Vagina (tissue), 2 donors: Measurements from ENCODE around the gene DDR1.
A peak's percentile ranks its signal among the peaks of the same experiment; 100 is the strongest.

ENCODE experiments used
- CTCF ChIP-seq, 3 experiments: fragments of 450-650 bp in 2 of 3; fragments of 200-600 bp in 1 of 3; sonication (generic) in 1 of 3; IDR thresholded peaks; one replicate each; pipeline ENCODE4 v1.5.1; 2017 to 2019; ENCODE audit warnings: antibody characterized with exemption in 3 of 3, mild to moderate bottlenecking in 2 of 3, moderate library complexity in 2 of 3
- POLR2AphosphoS5 ChIP-seq, 2 donors: sonication (generic); formaldehyde crosslinking; IDR thresholded peaks; one replicate each; pipeline ENCODE4 v1.9.0; 2017; ENCODE audit warnings: antibody characterized with exemption in 2 of 2, mild to moderate bottlenecking in 2 of 2, low read depth in 1 of 2; ENCODE audit not compliant: insufficient read depth in 1 of 2

GRCh38 chr6:30907758-30908591, 23.7 kb downstream of the DDR1 start, which contains the start of gene GTF2H4:
- TF ChIP-seq CTCF (IDR thresholded peaks at IDR 0.05) (peak in 1 of 3 experiments; percentile 3), POLR2AphosphoS5 (IDR thresholded peaks at IDR 0.05; ENCODE audit: insufficient read depth in 1 of 2, low read depth in 1 of 2) (peak; percentile 75 to 96)
